Trophoblast cell (in vitro differentiated cells and primary cell): ENCODE data around the gene MICU1.

Source experiments
- DNase-seq, 2 donors: peaks; one replicate each; pipeline ENCODE4 v3.0.0-alpha.2; 2016
- H2AFZ ChIP-seq: 2 replicates; pipeline ENCODE4 v1.6.1; 2013; ENCODE audit warnings: low read length, moderate library complexity, mild to moderate bottlenecking; ENCODE audit not compliant: insufficient read depth, poor library complexity
- H2AK5ac ChIP-seq: 2 replicates; pipeline ENCODE4 v1.6.1; 2013; ENCODE audit warnings: mild to moderate bottlenecking, low read length
- H2BK120ac ChIP-seq: 2 replicates; pipeline ENCODE4 v1.6.1; 2013; ENCODE audit warnings: low read length, mild to moderate bottlenecking, moderate library complexity; ENCODE audit not compliant: insufficient read depth, poor library complexity
- H2BK12ac ChIP-seq: 2 replicates; pipeline ENCODE4 v1.6.1; 2013; ENCODE audit warnings: mild to moderate bottlenecking, low read length, moderate library complexity
- H2BK5ac ChIP-seq: 2 replicates; pipeline ENCODE4 v1.6.1; 2013; ENCODE audit warnings: low read length, low read depth, moderate library complexity, mild to moderate bottlenecking; ENCODE audit not compliant: poor library complexity
- H3K14ac ChIP-seq: 2 replicates; pipeline ENCODE4 v1.6.1; 2013; ENCODE audit warnings: mild to moderate bottlenecking, low read length
- H3K18ac ChIP-seq: 2 replicates; pipeline ENCODE4 v1.6.1; 2013; ENCODE audit warnings: mild to moderate bottlenecking, low read length
- H3K23ac ChIP-seq: 2 replicates; pipeline ENCODE4 v1.6.1; 2013; ENCODE audit warnings: low read length
- H3K27ac ChIP-seq: 2 replicates; pipeline ENCODE4 v1.5.1; 2013; ENCODE audit warnings: low read depth, mild to moderate bottlenecking, inconsistent platforms, low read length, moderate library complexity
- H3K27me3 ChIP-seq: 2 replicates; pipeline ENCODE4 v1.6.1; 2013; ENCODE audit warnings: inconsistent platforms, mild to moderate bottlenecking, low read length, moderate library complexity; ENCODE audit not compliant: insufficient read depth
- H3K36me3 ChIP-seq, 2 experiments: 1 replicate in 1 of 2; 2 replicates in 1 of 2; pipeline ENCODE4 v1.6.1; 2013; ENCODE audit warnings: low read length in 2 of 2, mild to moderate bottlenecking in 2 of 2, moderate library complexity in 1 of 2; ENCODE audit not compliant: insufficient read depth in 2 of 2, control insufficient read depth in 1 of 2
- H3K4ac ChIP-seq: 2 replicates; pipeline ENCODE4 v1.6.1; 2013; ENCODE audit warnings: low read depth, mild to moderate bottlenecking, low read length, moderate library complexity
- H3K4me1 ChIP-seq, 2 experiments: 1 replicate in 1 of 2; 2 replicates in 1 of 2; pipeline ENCODE4 v1.6.1; 2013; ENCODE audit warnings: low read length in 2 of 2, mild to moderate bottlenecking in 2 of 2, moderate library complexity in 1 of 2; ENCODE audit not compliant: insufficient read depth in 2 of 2, control insufficient read depth in 1 of 2
- H3K4me2 ChIP-seq: 2 replicates; pipeline ENCODE4 v1.6.1; 2013; ENCODE audit warnings: inconsistent platforms, mild to moderate bottlenecking, low read length, moderate library complexity
- H3K4me3 ChIP-seq: 2 replicates; pipeline ENCODE4 v1.5.1; 2013; ENCODE audit warnings: mild to moderate bottlenecking, low read depth, low read length, inconsistent platforms
- H3K79me1 ChIP-seq: one replicate; pipeline ENCODE4 v1.6.1; 2013; ENCODE audit warnings: low read length
- H3K79me2 ChIP-seq: 2 replicates; pipeline ENCODE4 v1.6.1; 2013; ENCODE audit warnings: low read length, mild to moderate bottlenecking; ENCODE audit not compliant: control insufficient read depth, insufficient read depth, poor library complexity
- H3K9ac ChIP-seq: 2 replicates; pipeline ENCODE4 v1.6.1; 2013; ENCODE audit warnings: mild to moderate bottlenecking, low read length
- H3K9me3 ChIP-seq: 2 replicates; pipeline ENCODE4 v1.6.1; 2013; ENCODE audit warnings: low read depth, mild to moderate bottlenecking, control low read depth, inconsistent platforms, low read length; ENCODE audit not compliant: insufficient read depth
- H4K12ac ChIP-seq: 2 replicates; pipeline ENCODE4 v1.6.1; 2013; ENCODE audit warnings: low read depth, mild to moderate bottlenecking, low read length, moderate library complexity
- H4K8ac ChIP-seq: 2 replicates; pipeline ENCODE4 v1.6.1; 2013; ENCODE audit warnings: low read depth, mild to moderate bottlenecking, low read length, moderate library complexity
- H4K91ac ChIP-seq: one replicate; pipeline ENCODE4 v1.6.1; 2013; ENCODE audit warnings: low read depth, mild to moderate bottlenecking, low read length, moderate library complexity
- WGBS: extraction: QIAGEN DNeasy Blood & Tissue Kit; methylation state at CpG from one replicate; pipeline ENCODE4 v1.1.7; 2013; ENCODE audit warnings: missing lambda C conversion rate; ENCODE audit not compliant: insufficient read length, insufficient coverage; ENCODE audit errors: extremely low coverage; 5-methylcytosine and 5-hydroxymethylcytosine counted together

The MICU1 gene

DNA sequence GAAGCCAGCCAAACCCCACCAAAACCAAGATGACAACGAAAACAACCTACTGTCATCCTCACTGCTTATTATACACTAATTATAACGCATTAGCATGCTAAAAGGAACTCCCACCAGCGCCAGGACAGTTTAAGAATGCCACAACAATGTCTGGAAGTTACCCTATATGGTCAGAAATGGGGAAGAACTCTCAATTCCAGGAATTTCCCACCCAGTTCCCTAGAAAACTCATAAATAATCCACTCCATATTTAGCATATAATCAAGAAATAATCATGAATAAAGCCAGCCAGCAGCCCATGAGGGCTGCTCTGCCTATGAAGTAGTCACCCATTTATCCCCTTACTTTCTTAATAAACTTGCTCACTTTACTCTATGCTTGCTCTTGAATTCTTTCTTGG is 20.8 kb downstream of the MICU1 start:
- Histone ChIP-seq H4K8ac (no peak overlapping the region), H4K12ac (no peak overlapping the region), H3K4me2 (no peak overlapping the region), H3K18ac (no peak overlapping the region), H3K79me1 (no peaks in the 10 kb centered on the region), H3K4me1 (no peaks in the 10 kb centered on the region), H2BK120ac (no peak overlapping the region), H3K27me3 (no peaks in the 10 kb centered on the region), H3K27ac (no peak overlapping the region), H4K91ac (no peak overlapping the region), H3K4me3 (no peak overlapping the region), H2AK5ac (no peak overlapping the region), H2BK12ac (no peak overlapping the region), H3K23ac (no peak overlapping the region), H2AFZ (no peak overlapping the region), H3K79me2 (no peaks in the 10 kb centered on the region), H3K9me3 (no peaks in the 10 kb centered on the region), H3K4ac (no peak overlapping the region), H3K9ac (no peak overlapping the region), H3K14ac (no peak overlapping the region), H2BK5ac (no peak overlapping the region), H3K36me3 (no peaks in the 10 kb centered on the region)
- no peak for DNase-seq
- WGBS: no CpG with 5 or more reads among the region's 3 CpGs

DNA sequence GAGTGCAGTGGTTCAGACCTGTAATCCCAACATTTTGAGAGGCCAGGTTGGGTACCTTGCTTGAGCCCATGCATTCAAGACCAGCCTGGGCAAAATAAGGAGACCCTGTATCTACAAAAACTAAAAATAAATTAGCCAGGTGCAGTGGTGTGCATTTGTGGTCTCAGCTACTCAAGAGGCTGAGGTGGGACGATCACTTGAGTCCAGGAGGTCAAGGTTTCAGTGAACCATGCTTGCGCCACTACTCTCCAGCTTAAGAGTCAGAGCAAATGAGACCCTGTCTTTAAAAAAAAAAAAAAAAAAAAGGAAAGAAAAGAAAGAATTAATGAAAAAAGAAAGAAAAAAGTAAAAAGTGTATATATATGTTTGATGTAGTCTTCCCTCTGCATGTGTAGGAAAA is 24.7 kb downstream of the MICU1 start:
- no peak overlapping the region for H3K9ac ChIP-seq
- H2BK5ac ChIP-seq: no peak overlapping the region
- H3K79me1 ChIP-seq: no peaks in the 10 kb centered on the region
- H2BK120ac ChIP-seq: no peak overlapping the region
- H3K4ac ChIP-seq: no peak overlapping the region
- H3K4me2 ChIP-seq: no peak overlapping the region
- no peak overlapping the region for H3K18ac ChIP-seq
- H2AK5ac ChIP-seq: no peak overlapping the region
- H3K27ac ChIP-seq: no peak overlapping the region
- H3K36me3 ChIP-seq: no peaks in the 10 kb centered on the region
- no peak for DNase-seq
- H3K4me1 ChIP-seq: no peaks in the 10 kb centered on the region
- H3K9me3 ChIP-seq: no peaks in the 10 kb centered on the region
- no peak overlapping the region for H4K91ac ChIP-seq
- no peak overlapping the region for H4K8ac ChIP-seq
- no peaks in the 10 kb centered on the region for H3K27me3 ChIP-seq
- no peak overlapping the region for H4K12ac ChIP-seq
- no peak overlapping the region for H3K14ac ChIP-seq
- no peak overlapping the region for H2BK12ac ChIP-seq
- H2AFZ ChIP-seq: no peak overlapping the region
- no peaks in the 10 kb centered on the region for H3K79me2 ChIP-seq
- H3K4me3 ChIP-seq: no peak overlapping the region
- no peak overlapping the region for H3K23ac ChIP-seq
- WGBS: no CpG with 5 or more reads among the region's 2 CpGs

DNA sequence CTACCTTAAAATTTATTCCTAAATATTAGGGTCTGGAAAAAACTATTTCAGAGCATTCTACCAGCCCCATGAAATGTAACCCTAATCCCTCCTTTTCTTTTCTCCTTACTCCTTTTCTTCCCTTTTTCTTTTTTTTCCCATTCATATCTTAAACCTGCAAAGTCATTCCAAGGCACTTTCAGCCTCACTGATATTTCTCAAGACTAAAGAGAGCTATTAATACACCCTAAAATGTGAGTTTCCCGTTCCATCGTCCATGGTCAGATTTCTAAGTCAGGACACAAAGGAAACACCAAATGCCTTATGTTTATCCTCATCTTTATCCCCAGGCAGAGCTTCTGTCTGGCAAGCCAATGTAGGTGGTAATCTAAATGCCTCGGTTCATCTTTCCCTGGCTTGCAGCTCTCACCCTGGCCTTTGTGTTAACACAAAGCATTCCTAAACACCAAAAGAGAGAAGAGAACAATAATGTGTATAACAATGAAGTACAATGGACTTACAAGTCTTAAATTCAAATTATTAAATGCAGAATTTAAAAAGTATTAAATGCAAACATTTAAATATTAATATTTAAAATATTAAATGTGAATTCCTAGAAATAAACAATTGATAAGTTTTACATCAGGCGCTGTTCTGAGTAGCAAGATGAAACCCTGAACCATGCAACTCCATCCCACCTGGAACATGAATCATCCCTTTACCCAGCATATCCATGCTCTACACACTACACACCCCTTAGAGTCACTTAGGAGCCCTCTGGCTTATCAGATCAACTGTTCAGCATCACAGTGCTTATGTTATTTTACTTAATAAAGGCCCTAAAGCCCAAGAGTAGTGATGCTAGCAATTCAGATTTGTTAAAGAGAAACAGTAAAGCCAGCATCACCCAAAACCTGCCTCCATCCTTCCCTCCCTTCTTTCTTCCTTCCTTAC is 26.8 kb downstream of the MICU1 start:
- no peak overlapping the region for H3K9ac ChIP-seq
- no peak overlapping the region for H2BK120ac ChIP-seq
- no peak overlapping the region for H2BK5ac ChIP-seq
- no peak overlapping the region for H3K14ac ChIP-seq
- no peaks in the 10 kb centered on the region for H3K9me3 ChIP-seq
- no peak overlapping the region for H2BK12ac ChIP-seq
- no peaks in the 10 kb centered on the region for H3K79me1 ChIP-seq
- H2AK5ac ChIP-seq: no peak overlapping the region
- no CpG with 5 or more reads among the region's 4 CpGs for WGBS
- H3K27me3 ChIP-seq: no peaks in the 10 kb centered on the region
- H3K23ac ChIP-seq: no peak overlapping the region
- H3K27ac ChIP-seq: no peak overlapping the region
- H3K79me2 ChIP-seq: no peaks in the 10 kb centered on the region
- no peaks in the 10 kb centered on the region for H3K4me1 ChIP-seq
- no peak overlapping the region for H3K18ac ChIP-seq
- H4K8ac ChIP-seq: no peak overlapping the region
- DNase-seq: no peak
- H4K12ac ChIP-seq: no peak overlapping the region
- H3K36me3 ChIP-seq: peaks cover 0 to 1% of the 10 kb centered on the region in 2 experiments
- H3K4ac ChIP-seq: no peak overlapping the region
- H2AFZ ChIP-seq: no peak overlapping the region
- no peak overlapping the region for H3K4me3 ChIP-seq
- H4K91ac ChIP-seq: no peak overlapping the region
- H3K4me2 ChIP-seq: no peak overlapping the region

DNA sequence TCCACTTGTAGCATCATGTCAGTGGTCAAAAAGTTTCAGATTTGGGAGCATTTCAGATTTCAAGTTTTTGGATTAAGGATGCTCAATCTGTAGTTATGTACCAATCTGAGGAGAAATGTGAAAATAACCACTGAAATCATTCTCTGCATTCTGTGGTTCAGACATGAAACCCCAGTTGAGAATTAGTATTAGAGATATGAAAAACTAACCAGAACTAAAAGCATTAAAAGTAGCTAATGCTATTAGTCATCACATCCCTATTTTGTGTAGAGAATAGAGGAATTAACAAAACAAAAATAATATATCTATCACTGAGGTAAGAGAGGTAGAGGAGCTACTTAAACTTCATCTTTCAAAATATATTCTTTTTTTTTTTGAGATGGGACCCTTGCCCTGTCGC is 28.0 kb downstream of the MICU1 start:
- Histone ChIP-seq H3K23ac (no peak overlapping the region), H3K27ac (no peak overlapping the region), H2BK12ac (no peak overlapping the region), H3K36me3 (peaks cover 0 to 1% of the 10 kb centered on the region in 2 experiments), H2BK120ac (no peak overlapping the region), H3K4me1 (no peaks in the 10 kb centered on the region), H3K4me2 (no peak overlapping the region), H3K9me3 (no peaks in the 10 kb centered on the region), H3K18ac (no peak overlapping the region), H4K91ac (no peak overlapping the region), H3K79me2 (no peaks in the 10 kb centered on the region), H3K27me3 (no peaks in the 10 kb centered on the region), H3K79me1 (no peaks in the 10 kb centered on the region), H3K4me3 (no peak overlapping the region), H2AFZ (no peak overlapping the region), H3K14ac (no peak overlapping the region), H4K8ac (no peak overlapping the region), H2AK5ac (no peak overlapping the region), H3K9ac (no peak overlapping the region), H2BK5ac (no peak overlapping the region), H4K12ac (no peak overlapping the region), H3K4ac (no peak overlapping the region)
- WGBS: no CpG with 5 or more reads among the region's 1 CpG
- no peak for DNase-seq
